ENCODE results near the gene PHIP. TPM values are rescaled to one million over a fixed set of nuclear protein-coding genes. Genes with fewer than 3 reads are reported as not detected.

PHIP gene
- total and polyA plus RNA-seq, 7 donors: 2.5 to 41.7 (median 31.6) TPM

- no peak for DNase-seq
- H3K4me3 ChIP-seq: no peak overlapping the region
- peaks cover 0 to 16% (median 0%) of the 10 kb centered on the region in 4 donors for H3K36me3 ChIP-seq
- H3K4me1 ChIP-seq: no peaks in the 10 kb centered on the region
- H3K27me3 ChIP-seq: no peaks in the 10 kb centered on the region
- no peaks in the 10 kb centered on the region for H3K9me3 ChIP-seq
- H3K27ac ChIP-seq: no peak overlapping the region
- TF ChIP-seq POLR2A (IDR thresholded peaks at IDR 0.05): no peak
- TF ChIP-seq POLR2AphosphoS5 (IDR thresholded peaks at IDR 0.05): no peak
- TF ChIP-seq, protein P1, sequence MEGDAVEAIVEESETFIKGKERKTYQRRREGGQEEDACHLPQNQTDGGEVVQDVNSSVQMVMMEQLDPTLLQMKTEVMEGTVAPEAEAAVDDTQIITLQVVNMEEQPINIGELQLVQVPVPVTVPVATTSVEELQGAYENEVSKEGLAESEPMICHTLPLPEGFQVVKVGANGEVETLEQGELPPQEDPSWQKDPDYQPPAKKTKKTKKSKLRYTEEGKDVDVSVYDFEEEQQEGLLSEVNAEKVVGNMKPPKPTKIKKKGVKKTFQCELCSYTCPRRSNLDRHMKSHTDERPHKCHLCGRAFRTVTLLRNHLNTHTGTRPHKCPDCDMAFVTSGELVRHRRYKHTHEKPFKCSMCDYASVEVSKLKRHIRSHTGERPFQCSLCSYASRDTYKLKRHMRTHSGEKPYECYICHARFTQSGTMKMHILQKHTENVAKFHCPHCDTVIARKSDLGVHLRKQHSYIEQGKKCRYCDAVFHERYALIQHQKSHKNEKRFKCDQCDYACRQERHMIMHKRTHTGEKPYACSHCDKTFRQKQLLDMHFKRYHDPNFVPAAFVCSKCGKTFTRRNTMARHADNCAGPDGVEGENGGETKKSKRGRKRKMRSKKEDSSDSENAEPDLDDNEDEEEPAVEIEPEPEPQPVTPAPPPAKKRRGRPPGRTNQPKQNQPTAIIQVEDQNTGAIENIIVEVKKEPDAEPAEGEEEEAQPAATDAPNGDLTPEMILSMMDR (IDR thresholded peaks at IDR 0.05): no peak
- no peak for TF ChIP-seq EP300 (IDR thresholded peaks at IDR 0.05)
- intact Hi-C loops (cut with DNase I): no loop called here
- WGBS, 2 donors: 97 to 98% methylated on average over 2 of the region's 2 CpGs
Measured at GRCh38 chr6:79030023-79030422, 48.0 kb downstream of the PHIP start.

DNA sequence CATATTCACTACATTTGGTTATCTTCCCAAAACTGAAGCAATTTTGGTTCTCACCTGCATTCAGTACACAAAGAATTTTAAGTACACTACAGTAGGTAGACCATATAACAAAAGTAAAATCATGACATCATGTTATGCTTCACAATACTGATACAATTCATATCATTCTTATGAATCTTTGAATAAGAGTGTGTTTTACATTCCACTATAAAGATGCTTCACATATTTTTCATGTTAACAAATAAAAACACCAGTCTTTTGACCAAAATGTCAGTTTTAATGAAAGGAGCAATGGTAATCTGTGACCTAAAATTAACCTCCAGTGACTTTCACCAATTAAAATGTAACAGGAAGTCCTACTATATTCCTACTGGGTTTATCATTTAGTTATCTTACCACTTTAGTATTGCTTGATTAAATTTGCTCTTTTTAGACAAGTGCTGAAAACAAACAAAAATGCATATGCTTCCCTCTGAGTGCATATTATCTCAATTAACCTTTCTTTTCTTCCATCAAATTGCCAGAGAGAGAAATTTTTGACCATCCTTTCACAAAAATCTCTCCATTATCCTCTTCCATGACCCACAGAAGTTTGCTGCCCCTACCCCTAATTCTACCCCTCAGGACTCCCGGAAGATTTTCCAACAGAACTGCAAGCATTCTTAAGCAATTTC, 49.3 kb downstream of the PHIP start:
- TF ChIP-seq EP300 (IDR thresholded peaks at IDR 0.05) (no peak), POLR2AphosphoS5 (IDR thresholded peaks at IDR 0.05) (no peak), POLR2A (IDR thresholded peaks at IDR 0.05) (no peak)
- TF ChIP-seq, protein P1 (IDR thresholded peaks at IDR 0.05): no peak
- 97 to 99% methylated on average over 1 of the region's 1 CpG for WGBS, 2 donors
- Histone ChIP-seq H3K9me3 (no peaks in the 10 kb centered on the region), H3K36me3 (peaks cover 0 to 21% (median 0%) of the 10 kb centered on the region in 4 donors), H3K27me3 (no peaks in the 10 kb centered on the region), H3K4me3 (no peak overlapping the region), H3K4me1 (no peaks in the 10 kb centered on the region), H3K27ac (no peak overlapping the region)
- intact Hi-C loops (cut with DNase I): no loop called here
- DNase-seq: no peak

GRCh38 chr6:79011940-79012339, 66.1 kb downstream of the PHIP start:
- TF ChIP-seq POLR2AphosphoS5 (IDR thresholded peaks at IDR 0.05): no peak
- TF ChIP-seq POLR2A (IDR thresholded peaks at IDR 0.05): no peak
- TF ChIP-seq, protein P1 (IDR thresholded peaks at IDR 0.05): no peak
- TF ChIP-seq EP300 (IDR thresholded peaks at IDR 0.05): no peak
- Histone ChIP-seq H3K27ac (no peak overlapping the region), H3K4me3 (no peak overlapping the region), H3K27me3 (no peaks in the 10 kb centered on the region), H3K9me3 (no peaks in the 10 kb centered on the region), H3K36me3 (peaks cover under 1 to 36% (median 12%) of the 10 kb centered on the region in 4 donors), H3K4me1 (peaks cover 0 to 9% (median 2%) of the 10 kb centered on the region in 4 donors)
- intact Hi-C loops (cut with DNase I): no loop called here
- no peak for DNase-seq

DNA sequence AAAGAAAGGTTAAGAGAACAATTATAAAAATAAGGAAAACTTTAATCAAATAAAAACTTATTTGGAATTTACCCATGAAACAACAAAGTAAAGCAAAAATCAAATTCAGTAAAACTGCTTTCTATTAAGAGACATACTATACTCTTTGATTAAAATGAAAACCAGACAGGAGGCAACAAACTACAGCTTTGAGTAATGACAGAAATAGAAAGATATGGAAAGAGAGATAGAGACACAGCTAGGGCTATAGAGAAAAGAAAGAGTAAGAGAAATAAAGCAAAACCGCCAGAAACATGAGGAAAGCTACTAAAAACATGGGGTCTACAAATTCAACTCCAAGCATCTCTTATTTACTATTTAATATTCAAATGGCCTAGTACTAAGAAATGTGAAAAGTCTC, 67.6 kb downstream of the PHIP start:
- 91 to 94% methylated on average over 1 of the region's 1 CpG for WGBS, 2 donors
- peaks cover 0 to 21% (median 5%) of the 10 kb centered on the region in 4 donors for H3K36me3 ChIP-seq
- no peak for TF ChIP-seq EP300 (IDR thresholded peaks at IDR 0.05)
- intact Hi-C loops (cut with DNase I): no loop called here
- H3K4me3 ChIP-seq: no peak overlapping the region
- H3K27ac ChIP-seq: no peak overlapping the region
- no peak for DNase-seq
- H3K9me3 ChIP-seq: no peaks in the 10 kb centered on the region
- peaks cover 0 to 24% (median 7%) of the 10 kb centered on the region in 4 donors for H3K4me1 ChIP-seq
- no peaks in the 10 kb centered on the region for H3K27me3 ChIP-seq

DNA sequence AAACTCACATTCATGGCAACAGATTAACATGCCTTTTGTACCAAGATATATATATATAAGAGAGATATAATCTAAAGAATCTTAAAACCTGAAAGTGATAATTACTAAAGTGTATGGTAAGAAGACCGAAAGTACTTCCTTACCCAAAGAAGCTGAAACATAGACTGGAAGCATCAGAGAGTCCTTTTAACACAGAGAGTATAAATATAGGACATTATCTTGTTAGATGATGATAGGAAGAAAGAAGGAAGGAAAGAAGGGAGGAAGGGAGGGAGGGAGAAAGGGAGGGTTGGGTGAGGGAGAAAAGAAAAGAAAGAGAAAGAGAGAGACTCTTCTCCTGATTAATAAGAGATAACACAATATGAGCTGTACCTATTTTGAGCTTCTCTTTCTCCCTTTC, 68.2 kb downstream of the PHIP start:
- Histone ChIP-seq H3K36me3 (peaks cover 0 to 15% (median 3%) of the 10 kb centered on the region in 4 donors), H3K27me3 (no peaks in the 10 kb centered on the region), H3K27ac (no peak overlapping the region), H3K4me1 (peaks cover 0 to 30% (median 8%) of the 10 kb centered on the region in 4 donors), H3K9me3 (no peaks in the 10 kb centered on the region), H3K4me3 (no peak overlapping the region)
- 96 to 98% methylated on average over 1 of the region's 1 CpG for WGBS, 2 donors
- intact Hi-C loops (cut with DNase I): loop anchor here (10.0 kb wide), 1 partner anchor 55 kb away; no protein-coding TSS in a partner anchor
- TF ChIP-seq POLR2AphosphoS5 (IDR thresholded peaks at IDR 0.05) (no peak), POLR2A (IDR thresholded peaks at IDR 0.05) (no peak), EP300 (IDR thresholded peaks at IDR 0.05) (no peak)
- TF ChIP-seq, protein P1 (IDR thresholded peaks at IDR 0.05): no peak
- DNase-seq: no peak
